ENCODE data around the gene MYH13.

DNA sequence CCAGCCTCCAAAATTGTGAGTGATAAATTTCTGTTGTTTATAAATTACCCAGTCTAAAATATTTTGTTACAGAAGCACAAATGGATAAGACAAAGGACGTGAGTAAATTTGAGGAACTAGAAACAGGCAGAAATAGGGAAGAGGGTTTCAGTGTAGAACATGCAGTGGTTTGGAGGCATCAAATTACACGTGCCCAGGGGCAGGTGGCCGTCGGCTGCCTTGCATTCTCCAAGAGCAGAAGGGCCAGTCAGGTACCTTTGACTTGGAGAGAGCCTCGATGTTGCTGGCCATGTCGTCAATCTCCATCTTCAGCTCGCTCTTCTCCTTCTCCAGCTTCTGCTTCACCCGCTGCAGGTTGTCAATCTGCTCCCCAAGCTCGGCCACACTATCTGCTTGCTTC is 54.3 kb downstream of the MYH13 start:
- TF ChIP-seq, protein P1, sequence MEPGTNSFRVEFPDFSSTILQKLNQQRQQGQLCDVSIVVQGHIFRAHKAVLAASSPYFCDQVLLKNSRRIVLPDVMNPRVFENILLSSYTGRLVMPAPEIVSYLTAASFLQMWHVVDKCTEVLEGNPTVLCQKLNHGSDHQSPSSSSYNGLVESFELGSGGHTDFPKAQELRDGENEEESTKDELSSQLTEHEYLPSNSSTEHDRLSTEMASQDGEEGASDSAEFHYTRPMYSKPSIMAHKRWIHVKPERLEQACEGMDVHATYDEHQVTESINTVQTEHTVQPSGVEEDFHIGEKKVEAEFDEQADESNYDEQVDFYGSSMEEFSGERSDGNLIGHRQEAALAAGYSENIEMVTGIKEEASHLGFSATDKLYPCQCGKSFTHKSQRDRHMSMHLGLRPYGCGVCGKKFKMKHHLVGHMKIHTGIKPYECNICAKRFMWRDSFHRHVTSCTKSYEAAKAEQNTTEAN (CRISPR knock-in tag; IDR thresholded peaks at IDR 0.05), result no peak
- TF ChIP-seq, protein P2, sequence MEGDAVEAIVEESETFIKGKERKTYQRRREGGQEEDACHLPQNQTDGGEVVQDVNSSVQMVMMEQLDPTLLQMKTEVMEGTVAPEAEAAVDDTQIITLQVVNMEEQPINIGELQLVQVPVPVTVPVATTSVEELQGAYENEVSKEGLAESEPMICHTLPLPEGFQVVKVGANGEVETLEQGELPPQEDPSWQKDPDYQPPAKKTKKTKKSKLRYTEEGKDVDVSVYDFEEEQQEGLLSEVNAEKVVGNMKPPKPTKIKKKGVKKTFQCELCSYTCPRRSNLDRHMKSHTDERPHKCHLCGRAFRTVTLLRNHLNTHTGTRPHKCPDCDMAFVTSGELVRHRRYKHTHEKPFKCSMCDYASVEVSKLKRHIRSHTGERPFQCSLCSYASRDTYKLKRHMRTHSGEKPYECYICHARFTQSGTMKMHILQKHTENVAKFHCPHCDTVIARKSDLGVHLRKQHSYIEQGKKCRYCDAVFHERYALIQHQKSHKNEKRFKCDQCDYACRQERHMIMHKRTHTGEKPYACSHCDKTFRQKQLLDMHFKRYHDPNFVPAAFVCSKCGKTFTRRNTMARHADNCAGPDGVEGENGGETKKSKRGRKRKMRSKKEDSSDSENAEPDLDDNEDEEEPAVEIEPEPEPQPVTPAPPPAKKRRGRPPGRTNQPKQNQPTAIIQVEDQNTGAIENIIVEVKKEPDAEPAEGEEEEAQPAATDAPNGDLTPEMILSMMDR (IDR thresholded peaks at IDR 0.05), result no peak
- TF ChIP-seq, protein P3, sequence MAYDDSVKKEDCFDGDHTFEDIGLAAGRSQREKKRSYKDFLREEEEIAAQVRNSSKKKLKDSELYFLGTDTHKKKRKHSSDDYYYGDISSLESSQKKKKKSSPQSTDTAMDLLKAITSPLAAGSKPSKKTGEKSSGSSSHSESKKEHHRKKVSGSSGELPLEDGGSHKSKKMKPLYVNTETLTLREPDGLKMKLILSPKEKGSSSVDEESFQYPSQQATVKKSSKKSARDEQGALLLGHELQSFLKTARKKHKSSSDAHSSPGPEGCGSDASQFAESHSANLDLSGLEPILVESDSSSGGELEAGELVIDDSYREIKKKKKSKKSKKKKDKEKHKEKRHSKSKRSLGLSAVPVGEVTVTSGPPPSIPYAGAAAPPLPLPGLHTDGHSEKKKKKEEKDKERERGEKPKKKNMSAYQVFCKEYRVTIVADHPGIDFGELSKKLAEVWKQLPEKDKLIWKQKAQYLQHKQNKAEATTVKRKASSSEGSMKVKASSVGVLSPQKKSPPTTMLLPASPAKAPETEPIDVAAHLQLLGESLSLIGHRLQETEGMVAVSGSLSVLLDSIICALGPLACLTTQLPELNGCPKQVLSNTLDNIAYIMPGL (CRISPR knock-in tag; IDR thresholded peaks at IDR 0.05), result no peak
- TF ChIP-seq ZNF219 (CRISPR knock-in tag; IDR thresholded peaks at IDR 0.05; ENCODE audit: borderline replicate concordance) (no peak), ETV6 (CRISPR knock-in tag; IDR thresholded peaks at IDR 0.05) (no peak), NR1H2 (CRISPR knock-in tag; IDR thresholded peaks at IDR 0.05) (no peak), TP53 (CRISPR knock-in tag; IDR thresholded peaks at IDR 0.05) (no peak), IRF2 (CRISPR knock-in tag; IDR thresholded peaks at IDR 0.05; ENCODE audit: borderline replicate concordance, low read depth) (no peak), FOXP1 (CRISPR knock-in tag; IDR thresholded peaks at IDR 0.05; ENCODE audit: borderline replicate concordance) (no peak)
- TF ChIP-seq, protein P4, sequence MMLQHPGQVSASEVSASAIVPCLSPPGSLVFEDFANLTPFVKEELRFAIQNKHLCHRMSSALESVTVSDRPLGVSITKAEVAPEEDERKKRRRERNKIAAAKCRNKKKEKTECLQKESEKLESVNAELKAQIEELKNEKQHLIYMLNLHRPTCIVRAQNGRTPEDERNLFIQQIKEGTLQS (CRISPR knock-in tag; conservative IDR thresholded peaks at IDR 0.05), result no peak
- TF ChIP-seq, protein P5, sequence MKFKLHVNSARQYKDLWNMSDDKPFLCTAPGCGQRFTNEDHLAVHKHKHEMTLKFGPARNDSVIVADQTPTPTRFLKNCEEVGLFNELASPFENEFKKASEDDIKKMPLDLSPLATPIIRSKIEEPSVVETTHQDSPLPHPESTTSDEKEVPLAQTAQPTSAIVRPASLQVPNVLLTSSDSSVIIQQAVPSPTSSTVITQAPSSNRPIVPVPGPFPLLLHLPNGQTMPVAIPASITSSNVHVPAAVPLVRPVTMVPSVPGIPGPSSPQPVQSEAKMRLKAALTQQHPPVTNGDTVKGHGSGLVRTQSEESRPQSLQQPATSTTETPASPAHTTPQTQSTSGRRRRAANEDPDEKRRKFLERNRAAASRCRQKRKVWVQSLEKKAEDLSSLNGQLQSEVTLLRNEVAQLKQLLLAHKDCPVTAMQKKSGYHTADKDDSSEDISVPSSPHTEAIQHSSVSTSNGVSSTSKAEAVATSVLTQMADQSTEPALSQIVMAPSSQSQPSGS (CRISPR knock-in tag; IDR thresholded peaks at IDR 0.05; ENCODE audit: borderline replicate concordance, low read depth), result no peak
- TF ChIP-seq, protein P6, sequence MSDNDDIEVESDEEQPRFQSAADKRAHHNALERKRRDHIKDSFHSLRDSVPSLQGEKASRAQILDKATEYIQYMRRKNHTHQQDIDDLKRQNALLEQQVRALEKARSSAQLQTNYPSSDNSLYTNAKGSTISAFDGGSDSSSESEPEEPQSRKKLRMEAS (CRISPR knock-in tag; IDR thresholded peaks at IDR 0.05), result no peak; the same call in 1 of the 2 replicates
